ENCODE measurements around the gene LRRC14B. TPM values are rescaled to one million over a fixed set of nuclear protein-coding genes. Genes with fewer than 3 reads are reported as not detected.

LRRC14B gene
- total RNA-seq, 1 donor from 2014 or later, result not detected

GRCh38 chr5:204462-204861 is 13.2 kb downstream of the LRRC14B start:
- H3K9me3 ChIP-seq, result no peaks in the 10 kb centered on the region
- TF ChIP-seq CTCF (IDR thresholded peaks at IDR 0.05), result no peak
- no peak for ATAC-seq

DNA sequence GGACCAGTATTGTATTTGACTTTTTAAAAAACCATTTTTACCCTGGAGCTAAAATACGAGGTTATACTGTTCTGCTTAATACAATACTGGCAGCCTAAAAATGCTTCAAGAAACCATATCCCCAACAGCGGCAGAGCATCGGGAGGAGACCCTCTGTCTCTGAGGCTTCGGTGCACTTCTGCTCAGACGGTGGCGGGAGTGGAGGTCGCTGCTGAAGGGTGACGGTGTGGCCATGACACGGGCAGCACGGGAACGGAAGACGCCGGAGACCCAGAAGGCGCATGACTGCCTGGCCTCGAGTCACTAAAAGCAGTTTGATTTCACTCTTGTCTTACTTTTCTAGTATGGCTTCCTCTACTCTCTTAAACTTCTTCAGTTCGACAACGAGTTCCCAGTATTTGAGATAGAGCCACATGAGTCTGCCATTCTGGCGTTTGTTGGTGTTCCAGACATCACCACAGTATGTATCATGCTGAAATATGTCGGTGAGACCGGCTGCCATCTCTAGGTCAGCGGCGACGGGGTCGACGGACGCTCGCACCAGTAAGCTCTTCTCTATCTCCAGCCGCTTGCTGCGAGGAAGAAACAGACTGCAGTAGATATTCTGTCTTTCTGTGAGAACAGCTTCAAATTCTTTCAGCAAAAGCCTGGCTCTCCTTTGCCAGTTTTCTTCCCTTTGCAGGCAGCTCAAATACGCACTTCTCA is 13.8 kb downstream of the LRRC14B start:
- Histone ChIP-seq H3K36me3 (peaks cover 32% of the 10 kb centered on the region), H3K9me3 (no peaks in the 10 kb centered on the region), H3K27me3 (no peaks in the 10 kb centered on the region), H3K27ac (no peak overlapping the region), H3K4me3 (no peak overlapping the region), H3K4me1 (no peaks in the 10 kb centered on the region)
- TF ChIP-seq CTCF (IDR thresholded peaks at IDR 0.05), result no peak
- ATAC-seq (no peak), DNase-seq (peak; percentile 30)
- intact Hi-C loops (cut with DNase I), result no loop called here

More at GRCh38 chr5:204462-204861, 13.2 kb downstream of the LRRC14B start:
- H3K27me3 ChIP-seq, result no peaks in the 10 kb centered on the region
- no peak for DNase-seq
- no peak overlapping the region for H3K27ac ChIP-seq
- H3K4me3 ChIP-seq, result no peak overlapping the region
- no peaks in the 10 kb centered on the region for H3K4me1 ChIP-seq
- intact Hi-C loops (cut with DNase I), result no loop called here
- H3K36me3 ChIP-seq, result peaks cover 32% of the 10 kb centered on the region

GRCh38 chr5:206406-206805 is 15.1 kb downstream of the LRRC14B start:
- Histone ChIP-seq H3K27ac (no peak overlapping the region), H3K4me1 (no peaks in the 10 kb centered on the region), H3K9me3 (no peaks in the 10 kb centered on the region), H3K4me3 (no peak overlapping the region), H3K27me3 (no peaks in the 10 kb centered on the region), H3K36me3 (peaks cover 32% of the 10 kb centered on the region)
- no peak for TF ChIP-seq CTCF (IDR thresholded peaks at IDR 0.05)
- intact Hi-C loops (cut with DNase I), result no loop called here
- ATAC-seq (no peak), DNase-seq (peak; percentile 25)

DNA sequence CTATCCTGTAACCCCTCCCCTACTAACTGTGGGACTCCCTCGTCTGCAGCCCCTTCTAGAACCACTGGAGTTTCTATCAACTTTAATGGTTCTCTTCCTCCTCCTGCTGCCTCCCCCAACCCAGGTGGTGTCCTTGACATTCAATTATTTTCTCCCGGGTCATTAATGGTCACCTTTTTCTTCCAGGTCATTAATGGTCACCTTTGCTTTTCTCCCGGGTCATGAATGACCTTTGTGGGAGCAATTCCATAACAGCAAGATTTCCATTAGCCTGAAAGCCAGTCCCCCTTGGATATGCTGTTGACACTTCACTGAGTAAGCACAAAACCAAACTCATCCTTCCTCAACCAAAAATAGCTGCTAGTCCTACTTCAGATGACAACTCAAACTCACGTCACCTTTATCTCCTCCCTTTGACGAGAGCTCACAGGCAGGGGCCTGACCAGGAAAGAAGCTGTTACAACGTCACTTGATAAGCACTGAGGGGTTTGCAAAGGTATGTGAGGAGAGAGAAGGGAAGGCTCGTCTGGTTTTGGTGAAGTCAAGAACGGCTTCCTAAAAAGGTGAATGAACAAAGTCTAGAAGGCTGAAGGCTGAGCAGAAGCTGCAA is 15.7 kb downstream of the LRRC14B start:
- Histone ChIP-seq H3K4me1 (no peaks in the 10 kb centered on the region), H3K27ac (no peak overlapping the region), H3K9me3 (no peaks in the 10 kb centered on the region), H3K27me3 (no peaks in the 10 kb centered on the region), H3K4me3 (no peak overlapping the region), H3K36me3 (peaks cover 32% of the 10 kb centered on the region)
- no peak for ATAC-seq
- TF ChIP-seq CTCF (IDR thresholded peaks at IDR 0.05), result no peak
- intact Hi-C loops (cut with DNase I), result no loop called here
- DNase-seq, result no peak

DNA sequence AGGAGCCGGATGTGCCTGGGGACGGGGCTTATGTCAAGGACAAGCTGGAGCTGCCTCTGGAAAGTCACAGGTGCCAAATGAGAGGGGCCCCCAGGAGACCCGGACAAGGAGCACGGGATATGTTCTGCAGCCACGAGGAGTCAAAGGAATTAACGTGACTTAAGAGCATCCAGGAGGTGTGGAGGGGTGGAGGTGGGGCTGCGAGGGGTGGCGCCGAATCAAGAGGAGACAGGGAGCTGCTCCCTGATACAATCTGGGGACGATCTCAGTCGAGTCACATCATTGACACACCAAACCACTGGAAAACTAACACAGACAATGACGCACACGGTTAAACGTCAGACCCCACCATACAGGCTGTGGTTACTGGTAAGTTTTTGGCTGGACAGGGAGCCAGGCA is 16.3 kb downstream of the LRRC14B start:
- TF ChIP-seq CTCF (IDR thresholded peaks at IDR 0.05), result no peak
- H3K27me3 ChIP-seq, result no peaks in the 10 kb centered on the region
- no peaks in the 10 kb centered on the region for H3K9me3 ChIP-seq
- peaks cover 32% of the 10 kb centered on the region for H3K36me3 ChIP-seq
- DNase-seq, result peak; percentile 38
- no peak for ATAC-seq
- H3K27ac ChIP-seq, result no peak overlapping the region
- intact Hi-C loops (cut with DNase I), result no loop called here
- H3K4me1 ChIP-seq, result no peaks in the 10 kb centered on the region
- H3K4me3 ChIP-seq, result no peak overlapping the region

Data from upper lobe of right lung (tissue), 1 donor.